Stomach (tissue), 9 donors: ENCODE data around the gene LRRFIP1. TPM values are rescaled to one million over a fixed set of nuclear protein-coding genes. Genes with fewer than 3 reads are reported as not detected.
"Not testable (repeated sequence)": the region's sequence is repeated elsewhere in the genome, so short reads cannot be mapped to it uniquely, and the experiment has no call there.

Experiments used
- DNase-seq, 2 donors: peaks; one replicate each; pipeline versions ENCODE4 v3.0.0 to v3.0.0-alpha.2; 2013 to 2019
- H3K27ac ChIP-seq, 5 donors: fragments of 200-600 bp in 4 of 5; sonication (generic) in 4 of 5; one replicate each; pipeline ENCODE4 v1.5.1; 2013 to 2019; ENCODE audit warnings: mild to moderate bottlenecking in 1 of 5, moderate library complexity in 1 of 5
- H3K27me3 ChIP-seq, 3 donors: fragments of 200-600 bp; sonication (generic); one replicate each; pipeline ENCODE4 v1.5.1; 2017 to 2019; ENCODE audit warnings: mixed run types in 1 of 3
- H3K36me3 ChIP-seq, 4 donors: fragments of 200-600 bp; sonication (generic); 1 replicate in 3 of 4; 2 replicates in 1 of 4; pipeline ENCODE4 v1.5.1; 2016 to 2019
- H3K4me1 ChIP-seq, 4 donors: fragments of 200-600 bp; sonication (generic); one replicate each; pipeline ENCODE4 v1.5.1; 2016 to 2019
- H3K4me3 ChIP-seq, 4 donors: fragments of 200-600 bp; sonication (generic) in 3 of 4; one replicate each; pipeline ENCODE4 v1.5.1; 2016 to 2019; ENCODE audit warnings: mild to moderate bottlenecking in 1 of 4
- H3K9me3 ChIP-seq, 4 donors: fragments of 200-600 bp; sonication (generic); one replicate each; pipeline ENCODE4 v1.5.1; 2016 to 2019
- CTCF ChIP-seq, 7 experiments: fragments of 450-650 bp in 4 of 7; fragments of 200-600 bp in 3 of 7; sonication (generic) in 3 of 7; IDR thresholded peaks; one replicate each; pipeline ENCODE4 v1.5.1; 2016 to 2019; ENCODE audit warnings: antibody characterized with exemption in 7 of 7, control low read depth in 2 of 7, mild to moderate bottlenecking in 1 of 7
- EP300 ChIP-seq: sonication (generic); formaldehyde crosslinking; IDR thresholded peaks from one replicate; pipeline ENCODE4 v1.6.1; 2017; ENCODE audit warnings: antibody characterized with exemption
- POLR2A ChIP-seq, 4 donors: fragments of 450-650 bp; IDR thresholded peaks; one replicate each; pipeline ENCODE4 v1.6.1; 2016; ENCODE audit warnings: antibody characterized with exemption in 4 of 4, control low read depth in 2 of 4, mild to moderate bottlenecking in 1 of 4, moderate library complexity in 1 of 4
- POLR2AphosphoS5 ChIP-seq, 3 donors: sonication (generic); formaldehyde crosslinking; IDR thresholded peaks; one replicate each; pipeline ENCODE4 v1.6.1; 2016; ENCODE audit warnings: antibody characterized with exemption in 3 of 3
- WGBS, 5 donors: extraction: QIAGEN DNeasy Blood & Tissue Kit in 3 of 5; methylation state at CpG; one replicate each; pipeline versions ENCODE4 v1.1.5 to v1.1.7; 2013 to 2018; 5-methylcytosine and 5-hydroxymethylcytosine counted together
- intact Hi-C: fragments of 100-400 bp; cut with DNase I; formaldehyde crosslinking; loops from one replicate; pipeline ENCODE4 v1.15.1; 2023; ENCODE audit warnings: low total_unique reads
- polyA plus RNA-seq, 3 donors: library from polyadenylated mRNA; stranded (reverse); fragments of 200-250 nt; gene quantifications; one replicate each; pipeline ENCODE4 v1.2.3, GENCODE V29; 2013
- total RNA-seq, 5 donors: library from RNA; depleted of rRNA; stranded (reverse); fragments of >200 nt; gene quantifications; one replicate each; pipeline versions ENCODE4 v1.1.0 to v1.2.3, GENCODE V29; 2014 to 2016
- donor health status: healthy with polysubstance abuse.
- donor health status: Bipolar disorder and iron deficiency.
- donor health status: healthy.

The LRRFIP1 gene
- total and polyA plus RNA-seq, 8 donors = 31.6 to 201 (median 130) TPM

GRCh38 chr2:237746302-237747080, 119.1 kb downstream of the LRRFIP1 start:
- H3K9me3 ChIP-seq = no peaks in the 10 kb centered on the region
- intact Hi-C loops = loop anchor here (10.0 kb wide), 1 partner anchor 162 kb away; no protein-coding TSS in a partner anchor
- no peak for DNase-seq
- H3K36me3 ChIP-seq = peaks cover 17 to 54% (median 42%) of the 10 kb centered on the region in 4 donors
- H3K27ac ChIP-seq = no peak overlapping the region
- no peaks in the 10 kb centered on the region for H3K27me3 ChIP-seq
- no peak for TF ChIP-seq POLR2A (IDR thresholded peaks at IDR 0.05)
- 87 to 94% (median 89%) methylated on average over 12 to 15 of the region's 15 CpGs for WGBS, 5 donors
- H3K4me1 ChIP-seq = peaks cover 29 to 50% (median 41%) of the 10 kb centered on the region in 4 donors
- no peak overlapping the region for H3K4me3 ChIP-seq

- Histone ChIP-seq H3K9me3 (no peaks in the 10 kb centered on the region), H3K4me3 (no peak overlapping the region), H3K27ac (no peak overlapping the region), H3K4me1 (peaks cover 29 to 43% (median 36%) of the 10 kb centered on the region in 4 donors), H3K27me3 (no peaks in the 10 kb centered on the region), H3K36me3 (peaks cover 23 to 61% (median 49%) of the 10 kb centered on the region in 4 donors)
- TF ChIP-seq EP300 (no peak), POLR2AphosphoS5 (IDR thresholded peaks at IDR 0.05) (no peak), CTCF (IDR thresholded peaks at IDR 0.05) (no peak), POLR2A (IDR thresholded peaks at IDR 0.05) (no peak)
- intact Hi-C loops = loop anchor here (10.0 kb wide), 1 partner anchor 162 kb away; no protein-coding TSS in a partner anchor
- 89 to 93% (median 91%) methylated on average over 9 of the region's 9 CpGs for WGBS, 5 donors
- DNase-seq = no peak
These were observed 119.8 kb downstream of the LRRFIP1 start for GRCh38 chr2:237747189-237747588.

- Histone ChIP-seq H3K9me3 (no peaks in the 10 kb centered on the region), H3K27ac (no peak overlapping the region), H3K36me3 (peaks cover 38 to 76% (median 67%) of the 10 kb centered on the region in 4 donors), H3K27me3 (no peaks in the 10 kb centered on the region), H3K4me1 (peaks cover 12 to 25% (median 19%) of the 10 kb centered on the region in 4 donors), H3K4me3 (no peak overlapping the region)
- intact Hi-C loops = loop anchor here (10.0 kb wide), 1 partner anchor 164 kb away; no protein-coding TSS in a partner anchor
- TF ChIP-seq EP300 (no peak), POLR2A (IDR thresholded peaks at IDR 0.05) (no peak), CTCF (IDR thresholded peaks at IDR 0.05) (no peak), POLR2AphosphoS5 (IDR thresholded peaks at IDR 0.05) (no peak)
- 88 to 96% (median 95%) methylated on average over 11 of the region's 11 CpGs for WGBS, 5 donors
- DNase-seq = no peak
These were observed 121.6 kb downstream of the LRRFIP1 start for GRCh38 chr2:237749002-237749401.

- H3K4me1 ChIP-seq = peaks cover 2 to 15% (median 10%) of the 10 kb centered on the region in 4 donors
- intact Hi-C loops = loop anchor here (10.0 kb wide), 1 partner anchor 165 kb away; no protein-coding TSS in a partner anchor
- TF ChIP-seq POLR2A (IDR thresholded peaks at IDR 0.05) = no peak
- no peak for TF ChIP-seq EP300
- no peak for TF ChIP-seq POLR2AphosphoS5 (IDR thresholded peaks at IDR 0.05)
- no peak for TF ChIP-seq CTCF (IDR thresholded peaks at IDR 0.05)
- H3K36me3 ChIP-seq = peaks cover 48 to 86% (median 77%) of the 10 kb centered on the region in 4 donors
- no peaks in the 10 kb centered on the region for H3K9me3 ChIP-seq
- H3K27ac ChIP-seq = no peak overlapping the region
- DNase-seq = no peak
- 77 to 84% (median 80%) methylated on average over 2 of the region's 2 CpGs for WGBS, 5 donors
- H3K4me3 ChIP-seq = no peak overlapping the region
- H3K27me3 ChIP-seq = no peaks in the 10 kb centered on the region
These were observed 122.6 kb downstream of the LRRFIP1 start for GRCh38 chr2:237749961-237750360.

- WGBS, 5 donors = 88 to 98% (median 94%) methylated on average over 15 of the region's 15 CpGs
- H3K27me3 ChIP-seq, intact Hi-C loops, H3K4me3 ChIP-seq, H3K9me3 ChIP-seq, DNase-seq, H3K27ac ChIP-seq: not testable (repeated sequence)
- Histone ChIP-seq H3K36me3 (peaks cover 52 to 91% (median 81%) of the 10 kb centered on the region in 4 donors), H3K4me1 (peaks cover 0 to 11% (median 6%) of the 10 kb centered on the region in 4 donors)
These were observed 123.1 kb downstream of the LRRFIP1 start for GRCh38 chr2:237750441-237750840.
